Measurements from ENCODE around the gene TNK1. TPM values are rescaled to one million over a fixed set of nuclear protein-coding genes. Genes with fewer than 3 reads are reported as not detected.

Gene TNK1
- total and polyA plus RNA-seq, 4 donors: 1.9 to 6.6 (median 2.7) TPM

DNA sequence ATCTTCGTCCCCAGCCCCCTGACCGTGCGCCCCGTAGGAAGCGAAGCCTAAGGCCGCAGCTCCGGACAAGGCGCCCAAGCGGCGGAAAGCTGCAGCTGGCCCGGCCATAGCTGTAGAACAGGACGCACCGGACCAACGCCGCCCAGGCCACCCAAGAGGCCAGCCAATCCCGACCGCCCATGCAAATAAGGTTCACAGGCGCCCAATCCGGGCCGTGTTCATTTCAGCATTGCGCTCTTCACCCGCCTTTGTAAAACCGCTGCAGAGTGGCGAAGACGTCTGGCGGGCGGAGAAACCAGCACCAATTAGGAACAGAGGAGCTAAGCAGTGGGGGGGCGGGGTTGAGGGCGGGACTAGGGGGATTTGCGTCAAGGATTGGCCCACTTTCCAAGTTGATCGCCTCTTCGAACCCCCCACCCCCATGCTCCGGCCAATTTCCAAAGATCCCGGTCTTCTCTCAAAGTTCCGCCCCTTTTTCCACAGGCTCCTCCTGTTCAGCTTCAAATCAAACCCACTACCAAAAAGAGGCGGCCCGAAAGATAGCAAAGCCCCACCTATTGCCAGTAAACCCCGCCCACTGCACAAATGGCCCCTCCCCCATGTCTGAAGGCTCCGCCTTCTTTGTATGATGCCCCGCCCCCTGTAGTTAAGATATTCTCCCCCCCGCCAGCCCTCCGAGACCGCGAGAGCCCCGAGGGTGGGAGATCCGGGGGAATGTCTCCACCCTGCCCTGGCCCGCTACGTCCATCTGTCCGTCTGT lies 23.3 kb downstream of the TNK1 start, which contains the start of gene TMEM256:
Gene TMEM256, minus strand, starts transcription at position 121 of the 760 bp plus-strand sequence. Its CDS starts 13 bp downstream, at position 108.
- Histone ChIP-seq H3K9me3 (ENCODE audit: control insufficient read depth, low read length) (no peaks in the 10 kb centered on the region), H3K27me3 (ENCODE audit: control insufficient read depth in 1 of 2, insufficient read depth in 2 of 2, low read length in 1 of 2) (no peaks in the 10 kb centered on the region), H3K27ac (ENCODE audit: low read depth in 1 of 2, low read length in 2 of 2) (peak within 1 kb of the TSS; percentile 70 to 84), H3K4me1 (ENCODE audit: control insufficient read depth in 1 of 2, insufficient read depth in 2 of 2, low read length in 2 of 2) (no peaks in the 10 kb centered on the region), H3K4me3 (ENCODE audit: low read length in 2 of 2) (peak within 1 kb of the TSS; percentile 59 to 82), H3K36me3 (ENCODE audit: control insufficient read depth in 1 of 2, insufficient read depth in 2 of 2, low read length in 1 of 2) (no peaks in the 10 kb centered on the region)
- peak; percentile 97 for ATAC-seq (ENCODE audit: low FRiP score)
- DNase-seq: peak; percentile 99
- intact Hi-C loops (cut with DNase I): loop anchor here in 1 of 2 donors (1.0 kb wide), 1 partner anchor 10 kb away; the partner anchor contains the start of gene PLSCR3
- 0 to 1% methylated on average over 40 to 49 of the region's 49 CpGs for WGBS, 2 donors

DNA sequence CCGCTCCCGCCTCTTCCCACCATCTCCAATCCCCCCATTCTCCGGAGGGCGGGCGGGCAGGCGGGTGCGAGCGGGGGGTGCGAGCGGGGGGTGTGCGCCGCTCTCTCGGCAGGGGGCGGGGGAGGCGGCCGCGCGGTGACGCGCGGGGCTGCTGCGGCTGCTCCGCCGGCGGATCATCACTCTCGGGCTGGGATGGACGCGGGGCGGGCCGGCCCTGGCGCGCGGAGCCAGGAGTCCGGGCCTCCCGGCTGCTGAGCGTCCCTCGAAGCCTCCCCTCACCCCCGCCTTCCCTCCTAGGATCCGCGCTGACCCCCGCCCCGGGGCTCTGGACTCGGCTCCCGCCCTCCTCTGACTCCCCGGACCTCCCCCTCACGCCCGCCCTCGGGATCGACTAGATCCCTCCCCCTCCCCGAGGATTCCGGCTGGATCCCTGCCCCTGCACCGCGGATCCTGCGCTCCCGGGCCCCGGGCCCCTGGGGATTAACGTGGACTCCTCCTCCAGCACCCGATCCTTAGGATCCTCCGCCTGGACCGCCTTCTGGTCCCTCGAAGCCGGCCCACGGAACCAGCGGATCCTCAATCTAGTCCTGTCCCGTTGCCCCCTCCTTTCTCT lies 24.0 kb downstream of the TNK1 start:
- 0 to 1% methylated on average over 29 to 65 of the region's 65 CpGs for WGBS, 2 donors
- Histone ChIP-seq H3K4me3 (ENCODE audit: low read length in 2 of 2) (peak overlapping the region; percentile 59 to 82), H3K36me3 (ENCODE audit: control insufficient read depth in 1 of 2, insufficient read depth in 2 of 2, low read length in 1 of 2) (no peaks in the 10 kb centered on the region), H3K27ac (ENCODE audit: low read depth in 1 of 2, low read length in 2 of 2) (peak overlapping the region; percentile 70 to 76), H3K27me3 (ENCODE audit: control insufficient read depth in 1 of 2, insufficient read depth in 2 of 2, low read length in 1 of 2) (no peaks in the 10 kb centered on the region), H3K4me1 (ENCODE audit: control insufficient read depth in 1 of 2, insufficient read depth in 2 of 2, low read length in 2 of 2) (no peaks in the 10 kb centered on the region), H3K9me3 (ENCODE audit: control insufficient read depth, low read length) (no peaks in the 10 kb centered on the region)
- intact Hi-C loops (cut with DNase I): no loop called here
- DNase-seq (peak; percentile 81 to 89), ATAC-seq (ENCODE audit: low FRiP score) (peak; percentile 82)

DNA sequence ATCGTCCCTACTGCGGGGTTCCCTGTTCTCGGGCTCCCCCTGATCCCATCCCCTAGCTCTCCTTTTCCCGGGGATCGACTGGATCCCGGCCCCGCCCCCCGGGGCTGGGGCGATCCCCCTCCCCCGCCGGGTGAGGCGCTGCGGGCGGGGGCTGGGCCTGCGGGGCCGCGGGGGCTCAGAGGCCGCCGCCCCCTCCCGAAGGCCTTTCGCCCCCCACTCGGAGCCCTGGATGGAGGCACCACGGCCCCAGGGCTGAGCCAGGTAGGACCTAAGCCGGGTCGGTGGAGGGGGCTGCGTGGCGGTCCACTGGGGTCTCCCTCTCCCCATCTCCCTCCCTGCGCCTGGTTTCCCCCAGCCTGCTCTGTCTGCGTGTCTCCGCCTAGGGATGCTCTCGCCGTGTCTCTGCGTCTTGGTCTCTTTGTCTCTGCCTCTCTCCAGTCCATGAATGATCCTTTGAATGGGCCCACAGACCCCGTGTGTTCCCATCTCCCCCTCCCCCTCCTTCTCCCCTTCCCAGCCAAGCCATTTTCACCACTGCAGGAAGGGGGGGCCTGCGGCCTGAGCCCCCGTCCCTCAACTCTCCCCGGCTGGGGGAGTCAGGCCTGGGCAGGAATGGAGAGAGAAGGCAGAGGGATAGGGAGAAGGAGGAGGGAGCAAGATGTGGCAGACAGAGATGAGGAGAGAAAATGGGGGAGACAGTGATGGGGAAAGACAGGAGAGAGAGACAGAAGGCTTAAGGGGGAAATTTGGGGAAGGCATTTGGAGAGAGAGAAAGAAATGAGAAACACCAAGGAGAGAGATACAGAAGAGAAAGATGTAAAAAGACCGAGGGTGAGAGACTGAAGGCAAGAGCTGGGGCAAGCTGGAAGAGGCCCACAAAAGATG lies 24.7 kb downstream of the TNK1 start:
- H3K36me3 ChIP-seq (ENCODE audit: control insufficient read depth in 1 of 2, insufficient read depth in 2 of 2, low read length in 1 of 2): no peaks in the 10 kb centered on the region
- peak overlapping the region; percentile 59 to 82 for H3K4me3 ChIP-seq (ENCODE audit: low read length in 2 of 2)
- ATAC-seq (ENCODE audit: low FRiP score): no peak
- intact Hi-C loops (cut with DNase I): loop anchor here in 1 of 2 donors (2.0 kb wide), 1 partner anchor 29 kb away; the partner anchor contains the start of gene TMEM102
- no peaks in the 10 kb centered on the region for H3K27me3 ChIP-seq (ENCODE audit: control insufficient read depth in 1 of 2, insufficient read depth in 2 of 2, low read length in 1 of 2)
- peak overlapping the region in 1 of 2 donors; percentile 76 for H3K27ac ChIP-seq (ENCODE audit: low read depth in 1 of 2, low read length in 2 of 2)
- H3K4me1 ChIP-seq (ENCODE audit: control insufficient read depth in 1 of 2, insufficient read depth in 2 of 2, low read length in 2 of 2): no peaks in the 10 kb centered on the region
- WGBS, 2 donors: 14% methylated on average over 27 to 38 of the region's 38 CpGs
- DNase-seq: no peak
- H3K9me3 ChIP-seq (ENCODE audit: control insufficient read depth, low read length): no peaks in the 10 kb centered on the region

GRCh38 chr17:7406235-7406825 lies 25.4 kb downstream of the TNK1 start:
- Histone ChIP-seq H3K9me3 (ENCODE audit: control insufficient read depth, low read length) (no peaks in the 10 kb centered on the region), H3K4me1 (ENCODE audit: control insufficient read depth in 1 of 2, insufficient read depth in 2 of 2, low read length in 2 of 2) (no peaks in the 10 kb centered on the region), H3K4me3 (ENCODE audit: low read length in 2 of 2) (no peak overlapping the region), H3K27me3 (ENCODE audit: control insufficient read depth in 1 of 2, insufficient read depth in 2 of 2, low read length in 1 of 2) (no peaks in the 10 kb centered on the region), H3K36me3 (ENCODE audit: control insufficient read depth in 1 of 2, insufficient read depth in 2 of 2, low read length in 1 of 2) (no peaks in the 10 kb centered on the region), H3K27ac (ENCODE audit: low read depth in 1 of 2, low read length in 2 of 2) (no peak overlapping the region)
- WGBS, 2 donors: 71 to 72% methylated on average over 12 of the region's 12 CpGs
- no peak for DNase-seq
- no peak for ATAC-seq (ENCODE audit: low FRiP score)
- intact Hi-C loops (cut with DNase I): loop anchor here in 1 of 2 donors (2.0 kb wide), 1 partner anchor 28 kb away; the partner anchor contains the start of gene TMEM102

GRCh38 chr17:7407082-7407481 lies 26.2 kb downstream of the TNK1 start:
- Histone ChIP-seq H3K4me3 (ENCODE audit: low read length in 2 of 2) (no peak overlapping the region), H3K27ac (ENCODE audit: low read depth in 1 of 2, low read length in 2 of 2) (no peak overlapping the region), H3K36me3 (ENCODE audit: control insufficient read depth in 1 of 2, insufficient read depth in 2 of 2, low read length in 1 of 2) (no peaks in the 10 kb centered on the region), H3K4me1 (ENCODE audit: control insufficient read depth in 1 of 2, insufficient read depth in 2 of 2, low read length in 2 of 2) (no peaks in the 10 kb centered on the region), H3K27me3 (ENCODE audit: control insufficient read depth in 1 of 2, insufficient read depth in 2 of 2, low read length in 1 of 2) (no peaks in the 10 kb centered on the region), H3K9me3 (ENCODE audit: control insufficient read depth, low read length) (no peaks in the 10 kb centered on the region)
- ATAC-seq (ENCODE audit: low FRiP score): no peak
- no peak for DNase-seq
- intact Hi-C loops (cut with DNase I): loop anchor here in 1 of 2 donors (2.0 kb wide), 1 partner anchor 28 kb away; the partner anchor contains the start of gene TMEM102
- 81 to 85% methylated on average over 13 of the region's 13 CpGs for WGBS, 2 donors

DNA sequence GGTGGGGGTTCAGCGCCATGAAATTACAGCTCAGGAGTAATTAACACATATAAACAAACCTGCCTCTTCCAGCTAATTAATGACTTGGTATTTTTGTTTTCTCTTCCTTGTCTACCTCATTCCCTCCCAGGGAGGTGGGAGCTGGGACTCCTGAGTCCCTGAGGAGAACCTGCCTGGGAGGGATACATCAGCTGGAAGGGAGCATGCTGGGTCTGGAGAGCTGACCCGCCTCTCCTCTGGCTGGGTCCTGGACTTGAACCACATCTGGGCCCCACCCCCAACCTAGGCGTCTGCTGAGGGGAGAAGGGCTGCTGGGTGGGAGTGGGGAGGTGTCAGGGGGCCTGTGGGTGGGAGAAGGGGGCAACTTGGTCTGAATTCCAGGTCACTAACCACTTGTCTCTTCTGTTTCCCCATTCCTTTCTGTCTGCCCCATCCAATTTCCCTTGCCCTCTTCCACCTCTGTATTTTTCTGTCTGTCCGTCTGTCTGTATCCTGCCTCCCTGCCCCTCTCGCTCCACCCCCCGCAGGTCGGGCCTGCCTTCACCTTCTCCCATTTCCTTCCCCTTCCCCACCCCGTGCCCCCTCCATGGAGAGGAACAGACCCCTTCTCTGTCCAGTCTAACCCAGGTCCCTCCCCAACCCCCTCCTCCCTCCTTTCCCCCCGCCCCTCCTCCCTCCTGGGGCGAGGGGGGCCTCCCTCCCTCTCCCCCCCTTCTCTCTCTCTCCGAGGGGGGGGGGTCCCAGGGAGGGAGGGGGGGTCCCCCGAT lies 26.8 kb downstream of the TNK1 start, which contains the start of gene NLGN2:
Gene NLGN2, plus strand, starts transcription at position 361 of the 767 bp plus-strand sequence. CDS start 411 bp downstream, outside the sequence.
- 58 to 70% methylated on average over 9 to 12 of the region's 12 CpGs for WGBS, 2 donors
- intact Hi-C loops (cut with DNase I): loop anchor here in 1 of 2 donors (2.0 kb wide), 1 partner anchor 27 kb away; the partner anchor contains the start of gene TMEM102
- ATAC-seq (ENCODE audit: low FRiP score): no peak
- no peak for DNase-seq
- Histone ChIP-seq H3K9me3 (ENCODE audit: control insufficient read depth, low read length) (no peaks in the 10 kb centered on the region), H3K27me3 (ENCODE audit: control insufficient read depth in 1 of 2, insufficient read depth in 2 of 2, low read length in 1 of 2) (no peaks in the 10 kb centered on the region), H3K4me3 (ENCODE audit: low read length in 2 of 2) (no peak within 1 kb of the TSS), H3K27ac (ENCODE audit: low read depth in 1 of 2, low read length in 2 of 2) (no peak within 1 kb of the TSS), H3K4me1 (ENCODE audit: control insufficient read depth in 1 of 2, insufficient read depth in 2 of 2, low read length in 2 of 2) (no peaks in the 10 kb centered on the region), H3K36me3 (ENCODE audit: control insufficient read depth in 1 of 2, insufficient read depth in 2 of 2, low read length in 1 of 2) (no peaks in the 10 kb centered on the region)

DNA sequence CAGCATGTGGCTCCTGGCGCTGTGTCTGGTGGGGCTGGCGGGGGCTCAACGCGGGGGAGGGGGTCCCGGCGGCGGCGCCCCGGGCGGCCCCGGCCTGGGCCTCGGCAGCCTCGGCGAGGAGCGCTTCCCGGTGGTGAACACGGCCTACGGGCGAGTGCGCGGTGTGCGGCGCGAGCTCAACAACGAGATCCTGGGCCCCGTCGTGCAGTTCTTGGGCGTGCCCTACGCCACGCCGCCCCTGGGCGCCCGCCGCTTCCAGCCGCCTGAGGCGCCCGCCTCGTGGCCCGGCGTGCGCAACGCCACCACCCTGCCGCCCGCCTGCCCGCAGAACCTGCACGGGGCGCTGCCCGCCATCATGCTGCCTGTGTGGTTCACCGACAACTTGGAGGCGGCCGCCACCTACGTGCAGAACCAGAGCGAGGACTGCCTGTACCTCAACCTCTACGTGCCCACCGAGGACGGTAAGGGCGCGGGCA lies 27.4 kb downstream of the TNK1 start:
- no peak overlapping the region for H3K4me3 ChIP-seq (ENCODE audit: low read length in 2 of 2)
- DNase-seq: no peak
- H3K9me3 ChIP-seq (ENCODE audit: control insufficient read depth, low read length): no peaks in the 10 kb centered on the region
- intact Hi-C loops (cut with DNase I): no loop called here
- H3K27ac ChIP-seq (ENCODE audit: low read depth in 1 of 2, low read length in 2 of 2): no peak overlapping the region
- no peaks in the 10 kb centered on the region for H3K36me3 ChIP-seq (ENCODE audit: control insufficient read depth in 1 of 2, insufficient read depth in 2 of 2, low read length in 1 of 2)
- WGBS, 2 donors: 76 to 78% methylated on average over 56 to 58 of the region's 58 CpGs
- no peaks in the 10 kb centered on the region for H3K27me3 ChIP-seq (ENCODE audit: control insufficient read depth in 1 of 2, insufficient read depth in 2 of 2, low read length in 1 of 2)
- H3K4me1 ChIP-seq (ENCODE audit: control insufficient read depth in 1 of 2, insufficient read depth in 2 of 2, low read length in 2 of 2): no peaks in the 10 kb centered on the region
- ATAC-seq (ENCODE audit: low FRiP score): no peak

All from aorta (tissue), 5 donors.